ENCODE results near the gene RRAS. TPM values are rescaled to one million over a fixed set of nuclear protein-coding genes. Genes with fewer than 3 reads are reported as not detected.

Gene RRAS
- 21.2 and 28.6 TPM in 2 replicates for total RNA-seq (2014; rRNA removed; shearing (Covaris generic))

DNA sequence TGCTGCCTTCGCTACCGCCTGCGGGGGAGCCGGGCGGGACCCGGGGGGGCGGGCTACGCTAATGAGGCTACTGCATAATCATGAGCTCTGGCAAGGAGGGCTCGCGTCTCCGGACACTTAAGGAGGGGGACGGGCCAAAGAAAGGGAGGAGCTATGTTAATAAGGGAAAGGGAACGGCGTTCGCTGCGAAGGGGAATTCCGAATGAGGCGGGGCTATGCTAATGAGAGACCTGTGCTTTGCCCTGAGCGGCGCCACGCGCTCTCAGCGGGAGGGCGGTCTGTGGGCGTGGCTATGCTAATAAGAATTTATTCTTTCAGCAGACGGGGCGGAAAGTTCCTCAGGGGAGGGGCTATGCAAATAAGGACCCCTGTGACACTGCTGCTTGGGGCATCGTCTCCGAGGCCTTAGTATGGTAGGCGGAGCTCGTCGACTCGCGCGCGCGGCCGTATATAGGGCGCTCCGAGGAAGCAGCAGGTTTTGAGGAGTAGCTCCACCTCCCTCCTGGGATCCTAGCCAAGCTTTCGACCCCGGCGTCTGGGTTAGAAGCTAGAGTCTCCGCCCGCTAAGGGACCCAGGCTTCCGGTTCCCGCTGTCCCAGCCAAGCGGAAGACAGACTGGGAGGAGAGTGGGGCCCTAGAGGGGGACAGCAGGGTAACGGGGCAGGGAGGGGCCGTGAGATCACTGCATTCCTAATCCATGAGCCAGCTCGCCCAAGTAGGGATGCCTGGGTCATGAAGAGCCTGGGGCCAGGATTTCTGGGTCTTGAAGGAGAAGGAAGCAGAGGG lies at the start of gene RRAS:
TSS of gene RRAS (minus strand) at position 31 of the 786 bp plus-strand sequence. CDS start 45 bp downstream, outside the sequence.

DNA sequence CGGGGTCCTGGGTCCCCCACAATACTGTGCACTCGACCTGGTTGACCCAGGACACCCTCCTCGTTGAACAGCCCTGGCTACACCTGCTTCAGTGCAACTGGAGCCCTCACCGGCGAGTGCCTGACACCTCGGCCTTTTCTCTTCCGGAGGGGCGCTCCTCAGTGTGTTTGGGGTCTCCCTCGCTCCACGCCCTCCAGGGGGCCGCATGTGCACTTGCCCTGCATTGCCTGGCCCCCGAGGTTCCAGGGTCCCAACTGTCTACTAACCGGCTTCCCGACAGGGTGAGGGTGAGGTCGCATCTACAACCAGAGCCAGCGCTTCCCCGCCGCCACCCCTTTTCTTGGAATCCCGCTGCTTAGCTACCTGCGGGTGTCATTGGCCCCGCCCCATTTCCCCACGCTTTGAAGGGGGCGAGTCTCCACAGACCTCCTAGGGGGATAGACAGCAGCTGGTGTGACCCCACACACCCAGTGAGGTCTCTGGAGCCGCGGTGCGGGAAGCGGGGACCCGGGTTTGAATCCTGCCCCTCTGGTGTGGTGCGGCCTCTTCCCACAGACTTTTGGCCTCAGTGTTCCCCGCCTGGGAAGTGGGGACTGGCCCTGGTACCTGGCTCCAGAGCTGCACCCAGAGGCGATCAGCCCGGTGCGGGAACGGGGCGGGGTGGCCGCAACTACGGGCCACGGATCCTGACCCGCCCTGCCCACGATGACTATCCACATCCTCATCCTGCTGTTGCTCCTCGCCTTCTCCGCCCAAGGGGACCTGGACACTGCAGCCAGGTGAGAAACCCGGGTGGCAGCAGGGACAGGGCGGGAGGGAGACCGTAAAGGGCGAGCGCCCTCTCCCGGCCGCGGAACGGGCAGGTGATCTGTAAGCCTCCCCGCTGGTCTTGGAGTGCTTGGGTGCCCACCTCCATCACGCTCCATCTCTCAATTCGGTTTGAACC lies 49.5 kb upstream of the RRAS start, which contains the start of gene ADM5:
TSS of gene ADM5 (plus strand) at position 462 of the 946 bp plus-strand sequence. CDS start at position 706, 244 bp downstream.

GRCh38 chr19:49677231-49677900 lies 37.4 kb upstream of the RRAS start, which contains the start of gene PRMT1:
Gene PRMT1 (plus strand): TSS chr19:49677271. CDS start chr19:49677281, 10 bp downstream.

GRCh38 chr19:49665351-49666119 lies 25.6 kb upstream of the RRAS start, which contains the start of the genes BCL2L12 and IRF3:
Gene BCL2L12 (plus strand): TSS chr19:49665933. CDS start chr19:49666693, 760 bp downstream.
Gene IRF3 (minus strand): TSS chr19:49665857. CDS start chr19:49664838, 1,019 bp downstream.

GRCh38 chr19:49641688-49642491 lies 1.9 kb upstream of the RRAS start, which contains the start of gene SCAF1:
Gene SCAF1 (plus strand): TSS chr19:49642209. CDS start chr19:49645027, 2,818 bp downstream.

DNA sequence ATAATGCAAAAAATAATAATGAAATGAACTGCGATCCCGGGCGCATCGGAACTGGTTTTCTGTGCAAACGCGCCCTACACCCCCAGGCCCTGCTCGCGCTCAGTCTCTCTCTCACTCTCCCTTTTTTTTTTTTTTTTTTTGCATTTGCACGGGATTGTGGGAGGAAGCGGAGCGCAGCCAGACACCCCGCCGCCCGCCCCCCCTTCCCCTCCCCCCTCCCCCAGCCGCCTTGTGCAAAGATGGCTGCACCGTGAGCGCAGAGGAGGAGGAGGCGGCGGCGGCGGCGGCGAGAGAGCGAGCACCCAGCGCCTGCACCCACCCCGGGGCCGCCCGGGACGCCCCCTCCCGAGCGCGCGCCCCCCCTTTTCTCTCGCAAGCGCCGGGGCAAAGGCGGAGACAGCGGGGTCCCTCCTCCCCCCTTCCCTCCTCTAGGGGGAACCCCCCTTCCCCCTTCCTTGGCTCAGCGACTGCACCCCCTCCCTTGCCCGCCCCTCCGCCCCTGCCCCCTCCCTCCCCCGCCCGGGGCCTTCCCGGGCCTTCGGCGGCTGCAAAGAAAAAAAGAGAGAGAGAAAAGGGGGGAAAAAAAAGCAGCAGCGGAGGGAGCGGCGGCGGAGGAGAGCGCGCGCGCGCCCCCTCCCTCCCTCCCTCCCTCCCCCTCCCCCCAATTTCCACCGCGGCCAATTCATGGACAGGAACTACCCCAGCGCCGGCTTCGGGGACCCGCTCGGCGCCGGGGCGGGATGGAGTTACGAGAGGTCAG lies 48.8 kb downstream of the RRAS start, which contains the start of gene PRR12:
TSS of gene PRR12 (plus strand) at position 212 of the 760 bp plus-strand sequence. CDS start at position 685, 473 bp downstream.

Small RNA genes within 50 kb of the gene (small RNA-seq; reads per million reads assigned to genes)
- not detected for gene MIR5088

Other genes starting within 250 kb of the RRAS start
- not detected in 2 replicates for gene PTH2, start 216.7 kb downstream of the RRAS start, total RNA-seq (2014; rRNA removed; shearing (Covaris generic))
- gene GFY, start 214.8 kb downstream of the RRAS start, total RNA-seq (2014; rRNA removed; shearing (Covaris generic)), result not detected in 2 replicates
- 0.11 TPM in 1 of 2 replicates, not detected in the other for gene SLC17A7, start 198.6 kb downstream of the RRAS start, total RNA-seq (2014; rRNA removed; shearing (Covaris generic))
- gene PIH1D1, start 188.3 kb downstream of the RRAS start, total RNA-seq (2014; rRNA removed; shearing (Covaris generic)), result 266 and 279 TPM in 2 replicates
- 87.2 and 102 TPM in 2 replicates for gene ALDH16A1, start 186.9 kb downstream of the RRAS start, total RNA-seq (2014; rRNA removed; shearing (Covaris generic))
- gene FLT3LG, start 165.9 kb downstream of the RRAS start, total RNA-seq (2014; rRNA removed; shearing (Covaris generic)), result 3.3 and 6.1 TPM in 2 replicates
- gene RPL13A, start 152.5 kb downstream of the RRAS start, total RNA-seq (2014; rRNA removed; shearing (Covaris generic)), result 5,213 and 5,831 TPM in 2 replicates
- 4,349 and 4,396 TPM in 2 replicates for gene RPS11, start 143.7 kb downstream of the RRAS start, total RNA-seq (2014; rRNA removed; shearing (Covaris generic))
- gene FCGRT, start 127.5 kb downstream of the RRAS start, total RNA-seq (2014; rRNA removed; shearing (Covaris generic)), result 0.05 TPM in 1 of 2 replicates, not detected in the other
- gene RCN3, start 112.1 kb downstream of the RRAS start, total RNA-seq (2014; rRNA removed; shearing (Covaris generic)), result 12.7 and 14.9 TPM in 2 replicates
- 123 and 143 TPM in 2 replicates for gene NOSIP, start 59.6 kb downstream of the RRAS start, total RNA-seq (2014; rRNA removed; shearing (Covaris generic))
- 0.74 and 2.8 TPM in 2 replicates for gene PRRG2, start 58.8 kb downstream of the RRAS start, total RNA-seq (2014; rRNA removed; shearing (Covaris generic))
- 7.6 and 10.9 TPM in 2 replicates for gene PRR12, start 49.0 kb downstream of the RRAS start, total RNA-seq (2014; rRNA removed; shearing (Covaris generic))
- gene SCAF1, start 2.1 kb upstream of the RRAS start, total RNA-seq (2014; rRNA removed; shearing (Covaris generic)), result 26.2 and 30.6 TPM in 2 replicates
- gene IRF3, start 25.7 kb upstream of the RRAS start, total RNA-seq (2014; rRNA removed; shearing (Covaris generic)), result 125 and 130 TPM in 2 replicates
- 19.4 and 31.5 TPM in 2 replicates for gene BCL2L12, start 25.8 kb upstream of the RRAS start, total RNA-seq (2014; rRNA removed; shearing (Covaris generic))
- gene PRMT1, start 37.1 kb upstream of the RRAS start, total RNA-seq (2014; rRNA removed; shearing (Covaris generic)), result 414 and 437 TPM in 2 replicates
- 10.4 and 11.6 TPM in 2 replicates for gene ADM5, start 49.5 kb upstream of the RRAS start, total RNA-seq (2014; rRNA removed; shearing (Covaris generic))
- 3.8 and 9.1 TPM in 2 replicates for gene CPT1C, start 51.0 kb upstream of the RRAS start, total RNA-seq (2014; rRNA removed; shearing (Covaris generic))
- not detected in 2 replicates for gene TSKS, start 123.2 kb upstream of the RRAS start, total RNA-seq (2014; rRNA removed; shearing (Covaris generic))
- gene AP2A1, start 126.9 kb upstream of the RRAS start, total RNA-seq (2014; rRNA removed; shearing (Covaris generic)), result 58.6 and 69.9 TPM in 2 replicates
- gene FUZ, start 173.1 kb upstream of the RRAS start, total RNA-seq (2014; rRNA removed; shearing (Covaris generic)), result 96.3 and 103 TPM in 2 replicates
- 24.0 and 24.3 TPM in 2 replicates for gene MED25, start 178.1 kb upstream of the RRAS start, total RNA-seq (2014; rRNA removed; shearing (Covaris generic))
- 64.6 and 69.0 TPM in 2 replicates for gene PTOV1, start 211.0 kb upstream of the RRAS start, total RNA-seq (2014; rRNA removed; shearing (Covaris generic))
- 110 and 116 TPM in 2 replicates for gene PNKP, start 227.4 kb upstream of the RRAS start, total RNA-seq (2014; rRNA removed; shearing (Covaris generic))
- 29.5 and 35.5 TPM in 2 replicates for gene AKT1S1, start 237.2 kb upstream of the RRAS start, total RNA-seq (2014; rRNA removed; shearing (Covaris generic))
- 6.7 and 7.5 TPM in 2 replicates for gene TBC1D17, start 237.6 kb upstream of the RRAS start, total RNA-seq (2014; rRNA removed; shearing (Covaris generic))

All from A375 (cell line).